ENCODE data around the gene NFKBIB.

DNA sequence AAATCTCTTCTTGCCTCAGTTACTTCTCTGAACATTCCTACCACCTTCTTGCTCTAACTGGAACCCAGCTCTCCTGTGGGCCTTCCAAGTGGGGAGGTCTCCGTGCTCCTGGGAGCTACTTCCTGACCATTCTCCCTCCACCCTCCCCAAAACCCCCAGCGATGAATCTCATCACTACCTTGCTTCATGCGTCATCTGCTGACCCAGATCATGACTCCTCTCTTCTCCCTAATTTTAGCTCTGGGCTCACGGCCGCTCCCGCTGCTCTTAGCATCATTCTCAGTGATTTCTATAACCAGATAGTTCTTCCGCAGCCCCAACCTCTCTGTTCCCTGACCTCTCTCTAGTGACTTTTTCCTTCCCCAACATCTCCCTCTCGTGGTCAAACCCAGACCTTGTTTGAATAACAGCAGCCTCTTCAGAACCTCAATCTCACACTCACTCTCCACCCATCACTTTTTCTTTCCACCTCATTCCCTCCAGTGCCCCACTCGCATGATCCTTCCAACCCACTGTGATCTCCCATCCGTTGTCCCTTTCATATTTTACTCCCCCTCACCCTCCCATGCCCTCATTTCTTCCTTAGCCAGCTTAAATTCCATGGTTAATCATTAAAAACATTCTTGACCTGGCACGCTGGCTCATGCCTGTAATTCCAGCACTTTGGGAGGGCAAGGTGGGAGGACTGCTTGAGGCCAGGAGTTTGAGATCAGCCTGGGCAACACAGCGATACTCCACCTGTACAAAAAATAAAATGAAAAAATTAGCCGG, 52.8 kb downstream of the NFKBIB start:
- no peak for TF ChIP-seq EZH2phosphoT487 (IDR thresholded peaks at IDR 0.05; ENCODE audit: low read depth)
- peak; percentile 40 for TF ChIP-seq CTCF (IDR thresholded peaks at IDR 0.05; ENCODE audit: low read depth, low read length)
